Sigmoid colon (tissue), 7 donors: ENCODE results near the gene TMED10. TPM values are rescaled to one million over a fixed set of nuclear protein-coding genes. Genes with fewer than 3 reads are reported as not detected.
"Not testable (repeated sequence)": the region's sequence is repeated elsewhere in the genome, so short reads cannot be mapped to it uniquely, and the experiment has no call there.

Experiments used
- DNase-seq: peaks from one replicate; pipeline ENCODE4 v3.0.0-alpha.2; 2019
- H3K27ac ChIP-seq, 4 donors: fragments of 200-600 bp; sonication (generic); one replicate each; pipeline ENCODE4 v1.5.1; 2016 to 2019; ENCODE audit warnings: mild to moderate bottlenecking in 1 of 4
- H3K27me3 ChIP-seq, 3 donors: fragments of 200-600 bp; sonication (generic); one replicate each; pipeline ENCODE4 v1.5.1; 2019; ENCODE audit warnings: mild to moderate bottlenecking in 1 of 3
- H3K36me3 ChIP-seq, 4 donors: fragments of 200-600 bp; sonication (generic); one replicate each; pipeline ENCODE4 v1.5.1; 2016 to 2019
- H3K4me1 ChIP-seq, 4 donors: fragments of 200-600 bp; sonication (generic); one replicate each; pipeline ENCODE4 v1.5.1; 2017 to 2019
- H3K4me3 ChIP-seq, 4 donors: fragments of 200-600 bp; sonication (generic); one replicate each; pipeline ENCODE4 v1.5.1; 2017 to 2019; ENCODE audit warnings: mild to moderate bottlenecking in 2 of 4, moderate library complexity in 1 of 4
- H3K9me3 ChIP-seq, 4 donors: fragments of 200-600 bp in 3 of 4; sonication (generic) in 3 of 4; one replicate each; pipeline versions ENCODE4 v1.5.1 to v1.6.1; 2013 to 2019
- CTCF ChIP-seq, 4 experiments: fragments of 450-650 bp in 3 of 4; fragments of 200-600 bp in 1 of 4; IDR thresholded peaks; one replicate each; pipeline ENCODE4 v1.5.1; 2016 to 2019; ENCODE audit warnings: antibody characterized with exemption in 4 of 4, mild to moderate bottlenecking in 3 of 4, moderate library complexity in 2 of 4
- EP300 ChIP-seq, 4 donors: sonication (generic); formaldehyde crosslinking; IDR thresholded peaks; one replicate each; pipeline ENCODE4 v1.6.1; 2017; ENCODE audit warnings: antibody characterized with exemption in 4 of 4
- POLR2A ChIP-seq, 2 donors: fragments of 450-650 bp; IDR thresholded peaks; one replicate each; pipeline ENCODE4 v1.6.1; 2016; ENCODE audit warnings: antibody characterized with exemption in 2 of 2, mild to moderate bottlenecking in 2 of 2, moderate library complexity in 2 of 2
- POLR2AphosphoS5 ChIP-seq, 4 donors: sonication (generic); formaldehyde crosslinking; IDR thresholded peaks; one replicate each; pipeline ENCODE4 v1.6.1; 2017; ENCODE audit warnings: antibody characterized with exemption in 4 of 4
- WGBS, 2 donors: extraction: QIAGEN DNeasy Blood & Tissue Kit; methylation state at CpG; one replicate each; pipeline ENCODE4 v1.1.7; 2013; 5-methylcytosine and 5-hydroxymethylcytosine counted together
- intact Hi-C: fragments of 100-400 bp; cut with DNase I; formaldehyde crosslinking; loops from one replicate; pipeline ENCODE4 v1.15.1; 2023
- polyA plus RNA-seq, 3 donors: library from polyadenylated mRNA; stranded (reverse); fragments of 200-250 nt; gene quantifications; one replicate each; pipeline ENCODE4 v1.2.3, GENCODE V29; 2013
- total RNA-seq, 4 donors: library from RNA; depleted of rRNA; stranded (reverse); fragments of >200 nt; gene quantifications; one replicate each; pipeline ENCODE4 v1.1.0, GENCODE V29; 2016
- donor health status: healthy with polysubstance abuse.
- donor health status: Bipolar disorder and iron deficiency.
- donor health status: healthy.

The TMED10 gene
- total and polyA plus RNA-seq, 7 donors = 38.4 to 236 (median 163) TPM

- DNase-seq = no peak
- Histone ChIP-seq H3K4me1 (peaks cover 0 to 18% (median 14%) of the 10 kb centered on the region in 4 donors), H3K36me3 (peaks cover 0 to 7% (median 5%) of the 10 kb centered on the region in 4 donors), H3K27ac (no peak overlapping the region), H3K9me3 (no peaks in the 10 kb centered on the region), H3K4me3 (no peak overlapping the region), H3K27me3 (no peaks in the 10 kb centered on the region)
- intact Hi-C loops = no loop called here
- WGBS, 2 donors = 91 to 94% methylated on average over 1 of the region's 1 CpG
- TF ChIP-seq POLR2AphosphoS5 (IDR thresholded peaks at IDR 0.05) (no peak), CTCF (IDR thresholded peaks at IDR 0.05) (no peak), POLR2A (IDR thresholded peaks at IDR 0.05) (no peak), EP300 (IDR thresholded peaks at IDR 0.05) (no peak)
Measured at GRCh38 chr14:75156111-75156510, 20.3 kb downstream of the TMED10 start.

- 88 to 93% methylated on average over 3 of the region's 3 CpGs for WGBS, 2 donors
- Histone ChIP-seq H3K4me1 (peaks cover 0 to 18% (median 8%) of the 10 kb centered on the region in 4 donors), H3K9me3 (no peaks in the 10 kb centered on the region), H3K27me3 (no peaks in the 10 kb centered on the region), H3K4me3 (no peak overlapping the region), H3K36me3 (peaks cover 0 to 17% (median 6%) of the 10 kb centered on the region in 4 donors), H3K27ac (no peak overlapping the region)
- DNase-seq = no peak
- TF ChIP-seq POLR2AphosphoS5 (IDR thresholded peaks at IDR 0.05) = no peak
- no peak for TF ChIP-seq CTCF (IDR thresholded peaks at IDR 0.05)
- no peak for TF ChIP-seq POLR2A (IDR thresholded peaks at IDR 0.05)
- no peak for TF ChIP-seq EP300 (IDR thresholded peaks at IDR 0.05)
- intact Hi-C loops = no loop called here
Measured at GRCh38 chr14:75155169-75155568, 21.2 kb downstream of the TMED10 start.

GRCh38 chr14:75153295-75153694 is 23.1 kb downstream of the TMED10 start:
- H3K4me1 ChIP-seq = peaks cover 0 to 20% (median 5%) of the 10 kb centered on the region in 4 donors
- H3K27ac ChIP-seq = no peak overlapping the region
- TF ChIP-seq POLR2A (IDR thresholded peaks at IDR 0.05) = no peak
- intact Hi-C loops = no loop called here
- H3K4me3 ChIP-seq = no peak overlapping the region
- 27 to 63% methylated on average over 1 of the region's 1 CpG for WGBS, 2 donors
- DNase-seq = no peak
- peaks cover 0 to 19% (median 7%) of the 10 kb centered on the region in 4 donors for H3K36me3 ChIP-seq
- H3K27me3 ChIP-seq = no peaks in the 10 kb centered on the region
- H3K9me3 ChIP-seq = no peaks in the 10 kb centered on the region

- H3K4me3 ChIP-seq = no peak overlapping the region
- intact Hi-C loops = no loop called here
- H3K36me3 ChIP-seq = peaks cover 0 to 19% (median 7%) of the 10 kb centered on the region in 4 donors
- H3K9me3 ChIP-seq = no peaks in the 10 kb centered on the region
- H3K27me3 ChIP-seq = no peaks in the 10 kb centered on the region
- WGBS, 2 donors = 87 to 93% methylated on average over 1 of the region's 1 CpG
- TF ChIP-seq POLR2A (IDR thresholded peaks at IDR 0.05) (no peak), CTCF (IDR thresholded peaks at IDR 0.05) (no peak), EP300 (IDR thresholded peaks at IDR 0.05) (no peak), POLR2AphosphoS5 (IDR thresholded peaks at IDR 0.05) (no peak)
- DNase-seq = no peak
- no peak overlapping the region for H3K27ac ChIP-seq
- H3K4me1 ChIP-seq = peaks cover 0 to 35% (median 19%) of the 10 kb centered on the region in 4 donors
Measured at GRCh38 chr14:75151851-75152250, 24.6 kb downstream of the TMED10 start.

DNA sequence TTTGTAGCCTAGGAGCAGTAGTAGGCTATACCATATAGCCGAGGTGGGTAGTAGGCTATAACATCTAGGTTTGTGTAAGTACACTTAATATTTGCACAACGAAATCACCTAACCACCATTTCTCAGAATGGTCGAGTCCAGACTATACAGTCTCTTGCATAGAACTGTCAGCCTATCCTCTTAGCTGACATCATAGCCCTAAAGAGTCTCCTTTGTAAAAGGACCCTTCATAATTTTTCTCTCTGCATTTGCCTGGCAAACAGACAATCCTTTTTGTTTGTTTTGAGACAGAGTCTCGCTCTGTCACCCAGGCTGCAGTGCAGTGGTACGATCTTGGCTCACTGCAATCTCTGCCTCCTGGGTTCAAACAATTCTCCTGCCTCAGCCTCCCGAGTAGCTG is 25.8 kb downstream of the TMED10 start:
- Histone ChIP-seq H3K4me1 (peaks cover 0 to 32% (median 22%) of the 10 kb centered on the region in 4 donors), H3K36me3 (peaks cover 0 to 19% (median 7%) of the 10 kb centered on the region in 4 donors), H3K27ac (peak overlapping the region; percentile 37 to 84 (median 82))
- H3K4me3 ChIP-seq, H3K27me3 ChIP-seq, DNase-seq, intact Hi-C loops, H3K9me3 ChIP-seq: not testable (repeated sequence)
- 71 to 88% methylated on average over 6 of the region's 6 CpGs for WGBS, 2 donors

DNA sequence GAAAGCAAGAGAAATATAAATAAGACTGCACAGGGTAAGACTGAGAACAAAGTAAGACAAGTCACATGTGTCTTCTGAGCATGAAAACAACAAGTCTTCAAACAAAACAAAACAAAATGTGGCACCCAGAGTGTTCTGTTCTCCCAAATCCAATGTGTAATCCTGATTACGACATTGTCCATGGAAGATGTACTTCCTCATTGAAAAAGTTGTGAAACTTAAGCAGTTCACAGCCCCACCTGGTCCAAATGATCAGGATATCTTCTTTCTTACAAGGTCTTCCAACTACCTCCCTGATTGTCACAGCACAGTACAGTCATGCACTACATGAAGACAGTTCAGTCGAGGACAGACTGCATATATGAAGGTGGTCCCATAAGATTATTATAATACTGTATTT is 26.3 kb downstream of the TMED10 start:
- Histone ChIP-seq H3K27me3 (no peaks in the 10 kb centered on the region), H3K4me3 (no peak overlapping the region), H3K27ac (peak overlapping the region; percentile 78 to 84 (median 82)), H3K36me3 (peaks cover 0 to 19% (median 7%) of the 10 kb centered on the region in 4 donors), H3K9me3 (no peaks in the 10 kb centered on the region), H3K4me1 (peaks cover 0 to 32% (median 20%) of the 10 kb centered on the region in 4 donors)
- TF ChIP-seq CTCF (IDR thresholded peaks at IDR 0.05) = no peak
- peak in 2 of 4 donors; percentile 57 to 91 for TF ChIP-seq EP300 (IDR thresholded peaks at IDR 0.05)
- TF ChIP-seq POLR2A (IDR thresholded peaks at IDR 0.05) = no peak
- TF ChIP-seq POLR2AphosphoS5 (IDR thresholded peaks at IDR 0.05) = peak; percentile 18 to 58 (median 38)
- WGBS, 2 donors = 69 to 85% methylated on average over 2 of the region's 2 CpGs
- DNase-seq = no peak
- intact Hi-C loops = no loop called here
